Stimulated activated CD4-positive, alpha-beta T cell treated with anti-CD3 and anti-CD28 coated beads, Interleukin-15, amount 100 ng/mL, for 48 hours (primary cell): ENCODE measurements around the gene P2RX4.
"Not testable (repeated sequence)": the region's sequence is repeated elsewhere in the genome, so short reads cannot be mapped to it uniquely, and the experiment has no call there.

Source experiments
- DNase-seq, 2 donors: peaks; one replicate each; pipeline ENCODE4 v3.0.0-alpha.2; 2020; ENCODE audit warnings: low read depth in 2 of 2

The P2RX4 gene

GRCh38 chr12:121222847-121223246 is 12.9 kb downstream of the P2RX4 start:
- DNase-seq = no peak

GRCh38 chr12:121223292-121224285 is 13.7 kb downstream of the P2RX4 start:
- peak in 1 of 2 donors; percentile 34 for DNase-seq

- no peak for DNase-seq
Measured at GRCh38 chr12:121224591-121224990, 14.7 kb downstream of the P2RX4 start.

GRCh38 chr12:121226399-121226798 is 16.5 kb downstream of the P2RX4 start:
- no peak for DNase-seq

GRCh38 chr12:121226871-121227270 is 16.9 kb downstream of the P2RX4 start:
- not testable (repeated sequence) for DNase-seq

GRCh38 chr12:121227294-121227693 is 17.4 kb downstream of the P2RX4 start:
- DNase-seq = no peak

GRCh38 chr12:121228919-121229665 is 19.2 kb downstream of the P2RX4 start:
- no peak for DNase-seq

GRCh38 chr12:121229826-121230537 is 20.1 kb downstream of the P2RX4 start:
- peak in 1 of 2 donors; percentile 53 for DNase-seq

- no peak for DNase-seq
Measured at GRCh38 chr12:121230538-121230907, 20.6 kb downstream of the P2RX4 start.

- DNase-seq = no peak
Measured at GRCh38 chr12:121232163-121232562, 22.2 kb downstream of the P2RX4 start.

GRCh38 chr12:121232977-121233627 is 23.2 kb downstream of the P2RX4 start:
- no peak for DNase-seq

- DNase-seq = no peak
Measured at GRCh38 chr12:121233628-121234020, 23.7 kb downstream of the P2RX4 start.

- DNase-seq = no peak
Measured at GRCh38 chr12:121236776-121237175, 26.8 kb downstream of the P2RX4 start.

- no peak for DNase-seq
Measured at GRCh38 chr12:121237415-121237814, 27.5 kb downstream of the P2RX4 start.

- DNase-seq = no peak
Measured at GRCh38 chr12:121238086-121238485, 28.2 kb downstream of the P2RX4 start.

- no peak for DNase-seq
Measured at GRCh38 chr12:121238604-121239350, 28.8 kb downstream of the P2RX4 start.

- DNase-seq = no peak
Measured at GRCh38 chr12:121239351-121240061, 29.6 kb downstream of the P2RX4 start.

GRCh38 chr12:121240062-121240420 is 30.1 kb downstream of the P2RX4 start:
- no peak for DNase-seq

GRCh38 chr12:121240484-121241101 is 30.7 kb downstream of the P2RX4 start:
- DNase-seq = peak; percentile 60 to 66
